Neural cell (in vitro differentiated cells): ENCODE measurements around the gene KCNJ16. TPM values are rescaled to one million over a fixed set of nuclear protein-coding genes. Genes with fewer than 3 reads are reported as not detected.

Experiments used
- H2AFZ ChIP-seq: fragments of 200-600, 300-800 bp; sonication (generic), shearing (Covaris generic); 2 replicates; pipeline ENCODE4 v1.6.0; 2014; ENCODE audit warnings: low read depth, mild to moderate bottlenecking, antibody characterized with exemption, low read length, moderate library complexity
- H3F3A ChIP-seq: fragments of 200-600 bp; shearing (Covaris generic); 2 replicates; pipeline ENCODE4 v1.6.1; 2016; ENCODE audit warnings: mild to moderate bottlenecking, moderate library complexity, mixed read lengths, antibody characterized with exemption, low read length; ENCODE audit not compliant: insufficient read depth, poor library complexity, severe bottlenecking
- H3K27ac ChIP-seq: fragments of 200-600, 300-800 bp; sonication (generic), shearing (Covaris generic); 2 replicates; pipeline ENCODE4 v1.5.1; 2014; ENCODE audit warnings: mild to moderate bottlenecking, low read length, moderate library complexity
- H3K27me3 ChIP-seq: fragments of 300-800, 200-600 bp; sonication (generic), shearing (Covaris generic); 2 replicates; pipeline ENCODE4 v1.6.0; 2014; ENCODE audit warnings: mild to moderate bottlenecking, low read depth, low read length, moderate library complexity; ENCODE audit not compliant: insufficient read depth
- H3K36me3 ChIP-seq: fragments of 300-800, 200-600 bp; sonication (generic), shearing (Covaris generic); 2 replicates; pipeline ENCODE4 v1.5.1; 2014; ENCODE audit warnings: mild to moderate bottlenecking, antibody characterized with exemption, low read length, moderate library complexity; ENCODE audit not compliant: insufficient read depth
- H3K4me2 ChIP-seq: fragments of 300-800, 200-600 bp; sonication (generic), shearing (Covaris generic); 2 replicates; pipeline ENCODE4 v1.6.0; 2014; ENCODE audit warnings: mild to moderate bottlenecking, low read length
- H3K4me3 ChIP-seq: fragments of 300-800, 200-600 bp; sonication (generic), shearing (Covaris generic); 2 replicates; pipeline ENCODE4 v1.5.1; 2014; ENCODE audit warnings: mild to moderate bottlenecking, low read length, moderate library complexity
- H3K79me2 ChIP-seq: fragments of 200-600 bp; shearing (Covaris generic); replicated peaks from 2 replicates; pipeline ENCODE4 v1.6.0; 2014; ENCODE audit warnings: mild to moderate bottlenecking, low read length, moderate library complexity; ENCODE audit not compliant: insufficient read depth
- H3K9ac ChIP-seq: fragments of 300-800, 200-600 bp; sonication (generic), shearing (Covaris generic); 2 replicates; pipeline ENCODE4 v1.6.1; 2016; ENCODE audit warnings: mild to moderate bottlenecking, low read length, mixed read lengths
- H3K9me2 ChIP-seq: fragments of 200-600 bp; shearing (Covaris generic); 2 replicates; pipeline ENCODE4 v1.6.1; 2016; ENCODE audit warnings: mild to moderate bottlenecking, low read length, mixed read lengths; ENCODE audit not compliant: insufficient read depth
- H3K9me3 ChIP-seq: fragments of 200-600, 300-800 bp; sonication (generic), shearing (Covaris generic); 2 replicates; pipeline ENCODE4 v1.6.1; 2016; ENCODE audit warnings: mild to moderate bottlenecking, mixed run types, low read length, moderate library complexity, mixed read lengths
- H4K20me1 ChIP-seq: fragments of 200-600 bp; shearing (Covaris generic); 2 replicates; pipeline ENCODE4 v1.6.1; 2016; ENCODE audit warnings: mild to moderate bottlenecking, mixed run types; ENCODE audit not compliant: insufficient read depth
- EP300 ChIP-seq: fragments of 450-650 bp; conservative IDR thresholded peaks from 2 replicates; pipeline ENCODE4 v1.6.1; 2014; ENCODE audit warnings: antibody characterized with exemption, mild to moderate bottlenecking, moderate library complexity; ENCODE audit not compliant: poor library complexity, severe bottlenecking
- EZH2 ChIP-seq: fragments of 200-600, 300-800 bp; shearing (Covaris generic), sonication (generic); IDR thresholded peaks from 2 replicates; pipeline ENCODE4 v1.6.1; 2014; ENCODE audit warnings: antibody characterized with exemption, low read length, borderline replicate concordance, mild to moderate bottlenecking; ENCODE audit not compliant: insufficient read depth, poor library complexity, severe bottlenecking
- MXI1 ChIP-seq: fragments of 450-650 bp; conservative IDR thresholded peaks from 2 replicates; pipeline ENCODE4 v1.6.1; 2014; ENCODE audit warnings: antibody characterized with exemption, mild to moderate bottlenecking; ENCODE audit not compliant: poor library complexity, severe bottlenecking
- POLR2AphosphoS5 ChIP-seq: IDR thresholded peaks from 2 replicates; pipeline ENCODE4 v1.6.1; 2012
- RAD21 ChIP-seq: fragments of 450-650 bp; conservative IDR thresholded peaks from 2 replicates; pipeline ENCODE4 v1.6.1; 2014; ENCODE audit warnings: antibody characterized with exemption, mild to moderate bottlenecking, moderate library complexity
- SMC3 ChIP-seq: fragments of 450-650 bp; conservative IDR thresholded peaks from 2 replicates; pipeline ENCODE4 v1.6.1; 2014; ENCODE audit warnings: antibody characterized with exemption, mild to moderate bottlenecking, moderate library complexity; ENCODE audit not compliant: poor library complexity
- TAF1 ChIP-seq: IDR thresholded peaks from 2 replicates; pipeline ENCODE4 v1.6.1; 2012; ENCODE audit warnings: low read depth
- polyA plus RNA-seq: library from polyadenylated mRNA; depleted of rRNA; stranded (reverse); fragments of >200 nt; gene quantifications from 2 replicates; pipeline ENCODE4 v1.2.3, GENCODE V29; 2014
- TF ChIP-seq, protein P1 (sequence below): fragments of 450-650 bp; IDR thresholded peaks from 2 replicates; pipeline ENCODE4 v1.5.1; 2014; ENCODE audit warnings: antibody characterized with exemption, mild to moderate bottlenecking, moderate library complexity; ENCODE audit not compliant: poor library complexity, severe bottlenecking
- TF ChIP-seq, protein P2 (sequence below): IDR thresholded peaks from 2 replicates; pipeline ENCODE4 v1.6.1; 2012; ENCODE audit warnings: borderline replicate concordance

The KCNJ16 gene
- polyA plus RNA-seq, 1 donor from 2014 or later = 1.7 TPM

DNA sequence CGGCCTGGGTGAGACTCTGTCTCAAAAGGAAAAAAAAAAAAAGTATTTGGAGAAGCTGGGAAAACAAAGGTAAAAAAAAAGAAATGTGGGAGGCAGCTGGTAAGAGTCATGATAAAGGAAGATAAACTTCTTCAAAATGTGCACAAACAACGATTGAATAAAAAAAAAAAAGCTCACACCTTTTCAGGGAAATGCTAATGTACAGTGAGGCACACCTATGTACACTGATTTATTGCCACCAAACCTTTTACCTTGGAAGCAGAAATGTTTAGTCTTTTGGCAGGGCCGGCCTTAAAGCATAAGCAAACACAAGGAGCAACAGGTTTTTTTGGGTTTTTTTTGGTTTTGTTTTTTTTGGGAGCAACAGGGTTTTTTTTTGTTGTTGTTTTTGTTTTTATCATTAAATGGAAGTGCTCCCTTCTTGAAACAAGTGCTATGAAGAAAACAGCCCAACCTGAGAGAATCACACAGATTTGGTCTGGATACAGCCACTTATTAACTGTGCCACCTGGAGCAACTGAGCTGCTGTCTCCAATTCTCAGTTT is 64.5 kb downstream of the KCNJ16 start:
- Histone ChIP-seq H4K20me1 (no peaks in the 10 kb centered on the region), H3K4me2 (no peak overlapping the region), H2AFZ (no peak overlapping the region), H3K79me2 (no peaks in the 10 kb centered on the region), H3F3A (no peaks in the 10 kb centered on the region), H3K36me3 (no peaks in the 10 kb centered on the region), H3K4me3 (no peak overlapping the region), H3K9ac (no peak overlapping the region), H3K9me3 (no peaks in the 10 kb centered on the region), H3K27me3 (no peaks in the 10 kb centered on the region), H3K9me2 (no peaks in the 10 kb centered on the region), H3K27ac (no peak overlapping the region)
- TF ChIP-seq EP300 (no peak), EZH2 (no peak), POLR2AphosphoS5 (no peak), SMC3 (no peak), TAF1 (no peak), RAD21 (no peak)
- TF ChIP-seq, protein P1, sequence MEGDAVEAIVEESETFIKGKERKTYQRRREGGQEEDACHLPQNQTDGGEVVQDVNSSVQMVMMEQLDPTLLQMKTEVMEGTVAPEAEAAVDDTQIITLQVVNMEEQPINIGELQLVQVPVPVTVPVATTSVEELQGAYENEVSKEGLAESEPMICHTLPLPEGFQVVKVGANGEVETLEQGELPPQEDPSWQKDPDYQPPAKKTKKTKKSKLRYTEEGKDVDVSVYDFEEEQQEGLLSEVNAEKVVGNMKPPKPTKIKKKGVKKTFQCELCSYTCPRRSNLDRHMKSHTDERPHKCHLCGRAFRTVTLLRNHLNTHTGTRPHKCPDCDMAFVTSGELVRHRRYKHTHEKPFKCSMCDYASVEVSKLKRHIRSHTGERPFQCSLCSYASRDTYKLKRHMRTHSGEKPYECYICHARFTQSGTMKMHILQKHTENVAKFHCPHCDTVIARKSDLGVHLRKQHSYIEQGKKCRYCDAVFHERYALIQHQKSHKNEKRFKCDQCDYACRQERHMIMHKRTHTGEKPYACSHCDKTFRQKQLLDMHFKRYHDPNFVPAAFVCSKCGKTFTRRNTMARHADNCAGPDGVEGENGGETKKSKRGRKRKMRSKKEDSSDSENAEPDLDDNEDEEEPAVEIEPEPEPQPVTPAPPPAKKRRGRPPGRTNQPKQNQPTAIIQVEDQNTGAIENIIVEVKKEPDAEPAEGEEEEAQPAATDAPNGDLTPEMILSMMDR = no peak
- TF ChIP-seq, protein P2, sequence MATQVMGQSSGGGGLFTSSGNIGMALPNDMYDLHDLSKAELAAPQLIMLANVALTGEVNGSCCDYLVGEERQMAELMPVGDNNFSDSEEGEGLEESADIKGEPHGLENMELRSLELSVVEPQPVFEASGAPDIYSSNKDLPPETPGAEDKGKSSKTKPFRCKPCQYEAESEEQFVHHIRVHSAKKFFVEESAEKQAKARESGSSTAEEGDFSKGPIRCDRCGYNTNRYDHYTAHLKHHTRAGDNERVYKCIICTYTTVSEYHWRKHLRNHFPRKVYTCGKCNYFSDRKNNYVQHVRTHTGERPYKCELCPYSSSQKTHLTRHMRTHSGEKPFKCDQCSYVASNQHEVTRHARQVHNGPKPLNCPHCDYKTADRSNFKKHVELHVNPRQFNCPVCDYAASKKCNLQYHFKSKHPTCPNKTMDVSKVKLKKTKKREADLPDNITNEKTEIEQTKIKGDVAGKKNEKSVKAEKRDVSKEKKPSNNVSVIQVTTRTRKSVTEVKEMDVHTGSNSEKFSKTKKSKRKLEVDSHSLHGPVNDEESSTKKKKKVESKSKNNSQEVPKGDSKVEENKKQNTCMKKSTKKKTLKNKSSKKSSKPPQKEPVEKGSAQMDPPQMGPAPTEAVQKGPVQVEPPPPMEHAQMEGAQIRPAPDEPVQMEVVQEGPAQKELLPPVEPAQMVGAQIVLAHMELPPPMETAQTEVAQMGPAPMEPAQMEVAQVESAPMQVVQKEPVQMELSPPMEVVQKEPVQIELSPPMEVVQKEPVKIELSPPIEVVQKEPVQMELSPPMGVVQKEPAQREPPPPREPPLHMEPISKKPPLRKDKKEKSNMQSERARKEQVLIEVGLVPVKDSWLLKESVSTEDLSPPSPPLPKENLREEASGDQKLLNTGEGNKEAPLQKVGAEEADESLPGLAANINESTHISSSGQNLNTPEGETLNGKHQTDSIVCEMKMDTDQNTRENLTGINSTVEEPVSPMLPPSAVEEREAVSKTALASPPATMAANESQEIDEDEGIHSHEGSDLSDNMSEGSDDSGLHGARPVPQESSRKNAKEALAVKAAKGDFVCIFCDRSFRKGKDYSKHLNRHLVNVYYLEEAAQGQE = no peak

DNA sequence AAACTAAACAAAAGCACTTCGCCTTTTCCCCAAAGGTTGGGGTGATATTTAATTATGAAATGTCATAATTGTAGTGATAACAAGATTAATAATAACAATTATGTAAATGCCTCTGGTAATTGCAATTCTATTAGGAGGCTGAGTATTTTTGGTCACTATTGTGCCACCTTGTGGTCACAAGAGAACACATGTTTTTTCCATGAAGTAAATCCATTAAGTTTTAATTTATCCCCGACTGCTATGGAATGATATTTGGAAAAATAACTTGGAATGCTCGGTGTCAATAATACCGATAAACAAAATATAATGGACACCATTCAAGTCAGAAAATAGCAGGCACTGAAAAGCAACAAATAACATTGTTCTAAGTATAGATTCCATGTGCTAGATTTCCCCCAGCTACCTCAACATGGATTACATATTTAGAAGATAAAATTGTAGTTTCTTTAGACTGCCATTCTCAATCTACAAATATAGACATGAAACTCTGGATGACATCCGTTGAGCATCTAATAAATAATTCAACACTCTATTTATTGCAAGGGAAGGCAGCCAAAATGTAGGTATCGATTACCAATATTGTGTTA is 69.3 kb downstream of the KCNJ16 start:
- no peaks in the 10 kb centered on the region for H3K9me3 ChIP-seq
- peak overlapping the region; percentile 25 for H3K27ac ChIP-seq
- H3K4me2 ChIP-seq = no peak overlapping the region
- no peaks in the 10 kb centered on the region for H3F3A ChIP-seq
- H3K4me3 ChIP-seq = no peak overlapping the region
- no peak overlapping the region for H2AFZ ChIP-seq
- TF ChIP-seq, protein P1 = peak; percentile 77
- TF ChIP-seq SMC3 (peak; percentile 87), MXI1 (no peak), EZH2 (no peak), POLR2AphosphoS5 (no peak), TAF1 (no peak), RAD21 (peak; percentile 79), EP300 (no peak)
- TF ChIP-seq, protein P2 = peak; percentile 64
- no peaks in the 10 kb centered on the region for H3K9me2 ChIP-seq
- no peaks in the 10 kb centered on the region for H3K36me3 ChIP-seq
- H3K27me3 ChIP-seq = no peaks in the 10 kb centered on the region
- H4K20me1 ChIP-seq = no peaks in the 10 kb centered on the region
- no peaks in the 10 kb centered on the region for H3K79me2 ChIP-seq
- H3K9ac ChIP-seq = no peak overlapping the region
